ENCODE results near the gene AGPS. TPM values are rescaled to one million over a fixed set of nuclear protein-coding genes. Genes with fewer than 3 reads are reported as not detected.

AGPS gene
- total RNA-seq, 1 experiment from 2014 or later = 54.0 TPM

DNA sequence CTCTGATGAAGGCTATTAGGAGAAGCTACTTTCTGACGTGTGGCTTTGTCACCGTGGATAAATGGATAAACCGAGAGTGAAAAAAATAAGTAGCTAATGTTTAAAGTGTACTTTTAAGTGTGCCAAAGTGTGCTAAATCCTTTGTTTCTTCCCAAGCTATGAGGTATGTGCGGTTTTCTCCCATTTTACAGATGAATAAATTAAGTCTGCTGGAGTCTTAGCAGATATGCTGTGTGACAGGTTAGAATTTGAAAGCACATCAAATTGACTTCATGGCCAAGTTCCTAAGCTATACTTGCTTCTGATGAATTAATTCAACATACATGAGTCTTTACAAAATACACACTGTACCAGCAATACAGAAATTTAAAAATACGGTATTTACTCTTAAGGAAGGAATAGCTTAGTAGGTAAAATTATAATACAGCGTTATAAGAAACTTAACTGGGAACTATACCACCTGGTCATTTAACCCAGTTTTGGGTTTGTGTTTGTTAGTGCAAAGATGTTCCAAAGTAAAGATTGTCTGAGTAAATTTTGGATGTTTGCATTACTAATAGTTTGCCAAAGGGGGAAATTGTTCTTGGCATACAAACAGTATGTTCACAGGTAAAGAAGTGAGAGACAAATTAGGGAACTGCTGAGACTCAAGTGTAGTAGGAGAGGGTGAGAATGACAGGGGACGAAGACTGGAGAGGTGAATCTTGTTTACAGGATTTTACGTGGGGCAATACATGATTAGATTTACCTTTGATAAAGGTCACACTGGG, 1.4 kb downstream of the AGPS start:
- no peak for DNase-seq
- H3K9me2 ChIP-seq (replicated peaks; ENCODE audit: insufficient read depth, low read length) = no peaks in the 10 kb centered on the region
- peak overlapping the region; percentile 92 for H3K4me3 ChIP-seq (ENCODE audit: low read length)
- peaks cover 4% of the 10 kb centered on the region for H4K20me1 ChIP-seq (ENCODE audit: insufficient read depth, low read depth, low read length)
- peak overlapping the region; percentile 97 for H3K4me2 ChIP-seq (ENCODE audit: low read depth, low read length, poor library complexity, severe bottlenecking)
- H3K9me3 ChIP-seq (ENCODE audit: low read length) = no peaks in the 10 kb centered on the region
- peak overlapping the region; percentile 92 for H3K9ac ChIP-seq (ENCODE audit: low read length)
- no peaks in the 10 kb centered on the region for H3K27me3 ChIP-seq (ENCODE audit: low read length)
- H3K4me1 ChIP-seq (ENCODE audit: low read length) = peaks cover 56% of the 10 kb centered on the region
- H2AFZ ChIP-seq (ENCODE audit: low read length) = no peak overlapping the region
- H3K79me2 ChIP-seq (ENCODE audit: low read length) = peaks cover 97% of the 10 kb centered on the region
- H3K36me3 ChIP-seq (ENCODE audit: insufficient read depth, low read length) = peaks cover 2% of the 10 kb centered on the region; the same call in 1 of the 2 replicates
- no peak overlapping the region for H3K27ac ChIP-seq (ENCODE audit: low read length)

- Histone ChIP-seq H3K27ac (ENCODE audit: low read length) (no peak overlapping the region), H3K4me3 (ENCODE audit: low read length) (peak overlapping the region; percentile 92), H4K20me1 (ENCODE audit: insufficient read depth, low read depth, low read length) (peaks cover 4% of the 10 kb centered on the region), H3K27me3 (ENCODE audit: low read length) (no peaks in the 10 kb centered on the region), H3K9ac (ENCODE audit: low read length) (peak overlapping the region; percentile 92; the same call in 1 of the 2 replicates), H2AFZ (ENCODE audit: low read length) (no peak overlapping the region), H3K9me2 (replicated peaks; ENCODE audit: insufficient read depth, low read length) (no peaks in the 10 kb centered on the region), H3K9me3 (ENCODE audit: low read length) (no peaks in the 10 kb centered on the region), H3K4me1 (ENCODE audit: low read length) (peaks cover 55% of the 10 kb centered on the region), H3K36me3 (ENCODE audit: insufficient read depth, low read length) (peaks cover 2% of the 10 kb centered on the region; the same call in 1 of the 2 replicates), H3K4me2 (ENCODE audit: low read depth, low read length, poor library complexity, severe bottlenecking) (peak overlapping the region; percentile 97), H3K79me2 (ENCODE audit: low read length) (peaks cover 99% of the 10 kb centered on the region)
- no peak for DNase-seq
Observed at GRCh38 chr2:177394594-177394973, 2.0 kb downstream of the AGPS start.

DNA sequence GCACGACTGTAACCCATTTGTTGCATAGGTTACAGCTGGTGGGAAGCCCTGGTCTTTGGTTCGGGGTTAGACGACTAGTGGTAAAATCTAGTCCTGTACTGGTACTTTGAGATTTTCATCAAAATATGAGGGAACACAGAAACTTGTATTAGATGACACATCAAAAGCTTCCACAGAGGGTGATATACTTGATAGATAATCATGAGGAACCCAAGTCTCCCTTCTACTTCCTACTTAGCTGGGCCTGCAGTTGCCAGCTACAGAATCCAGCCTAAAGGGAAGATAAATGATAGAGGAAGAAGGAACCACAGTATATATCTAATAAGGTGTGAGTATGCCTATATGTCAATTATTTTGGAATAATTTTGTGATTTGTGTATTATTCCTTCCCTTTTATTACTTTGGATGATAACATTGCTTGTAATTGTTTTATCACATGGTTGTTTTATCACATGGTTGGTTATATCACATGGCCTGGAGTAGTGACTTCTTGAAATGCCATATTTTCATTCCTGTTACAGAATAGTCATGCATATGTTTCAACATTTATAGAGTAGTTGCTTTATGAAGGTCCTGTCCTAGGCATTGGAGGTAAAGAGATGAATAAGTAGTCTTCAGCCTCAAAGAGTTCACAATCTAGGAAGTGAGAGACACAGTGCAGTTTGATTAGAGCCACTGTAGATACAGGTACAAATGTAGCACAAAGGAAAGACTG, 2.9 kb downstream of the AGPS start:
- peak overlapping the region; percentile 97 for H3K4me2 ChIP-seq (ENCODE audit: low read depth, low read length, poor library complexity, severe bottlenecking)
- H3K9me3 ChIP-seq (ENCODE audit: low read length) = no peaks in the 10 kb centered on the region
- no peak overlapping the region; the same call in 1 of the 2 replicates for H3K9ac ChIP-seq (ENCODE audit: low read length)
- H3K27me3 ChIP-seq (ENCODE audit: low read length) = no peaks in the 10 kb centered on the region
- peaks cover 99% of the 10 kb centered on the region for H3K79me2 ChIP-seq (ENCODE audit: low read length)
- DNase-seq = no peak
- H4K20me1 ChIP-seq (ENCODE audit: insufficient read depth, low read depth, low read length) = peaks cover 6% of the 10 kb centered on the region
- H3K27ac ChIP-seq (ENCODE audit: low read length) = no peak overlapping the region
- peaks cover 2% of the 10 kb centered on the region; the same call in 1 of the 2 replicates for H3K36me3 ChIP-seq (ENCODE audit: insufficient read depth, low read length)
- H3K9me2 ChIP-seq (replicated peaks; ENCODE audit: insufficient read depth, low read length) = no peaks in the 10 kb centered on the region
- no peak overlapping the region for H2AFZ ChIP-seq (ENCODE audit: low read length)
- peak overlapping the region; percentile 92; the same call in 1 of the 2 replicates for H3K4me3 ChIP-seq (ENCODE audit: low read length)
- peaks cover 46% of the 10 kb centered on the region for H3K4me1 ChIP-seq (ENCODE audit: low read length)

DNA sequence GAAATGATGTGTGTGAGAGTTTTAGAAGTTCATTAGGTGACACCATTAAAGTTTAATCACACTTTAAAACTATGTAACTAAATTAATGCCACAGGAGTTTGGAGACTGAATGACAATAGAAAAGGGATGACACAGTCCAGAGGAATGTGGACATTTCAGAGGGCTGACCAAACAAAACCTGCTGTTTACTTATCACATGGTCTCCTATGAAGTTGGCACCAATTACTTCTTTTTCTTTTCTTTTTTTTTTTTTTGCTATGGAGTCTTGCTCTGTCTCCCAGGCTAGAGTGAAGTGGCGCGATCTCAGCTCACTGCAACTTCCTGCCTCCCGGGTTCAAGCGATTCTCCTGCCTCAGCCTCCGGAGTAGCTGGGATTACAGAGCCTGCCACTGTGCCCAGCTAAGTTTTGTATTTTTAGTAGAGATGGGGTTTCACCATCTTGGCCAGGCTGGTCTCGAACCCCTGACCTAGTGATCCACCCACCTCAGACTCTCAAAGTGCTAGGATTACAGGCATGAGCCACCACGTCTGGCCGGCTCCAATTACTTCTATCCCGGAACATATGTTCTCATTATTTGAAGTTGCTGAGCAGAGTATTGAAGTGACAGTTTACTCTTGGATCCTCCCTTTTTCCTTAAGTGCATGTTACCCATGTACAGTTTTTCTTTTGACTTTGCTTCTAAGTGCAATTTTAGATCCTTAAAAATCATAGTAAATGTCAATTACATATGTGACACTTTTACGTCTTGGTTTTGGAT, 4.3 kb downstream of the AGPS start:
- Histone ChIP-seq H3K4me2 (ENCODE audit: low read depth, low read length, poor library complexity, severe bottlenecking) (no peak overlapping the region), H3K9ac (ENCODE audit: low read length) (no peak overlapping the region)

DNA sequence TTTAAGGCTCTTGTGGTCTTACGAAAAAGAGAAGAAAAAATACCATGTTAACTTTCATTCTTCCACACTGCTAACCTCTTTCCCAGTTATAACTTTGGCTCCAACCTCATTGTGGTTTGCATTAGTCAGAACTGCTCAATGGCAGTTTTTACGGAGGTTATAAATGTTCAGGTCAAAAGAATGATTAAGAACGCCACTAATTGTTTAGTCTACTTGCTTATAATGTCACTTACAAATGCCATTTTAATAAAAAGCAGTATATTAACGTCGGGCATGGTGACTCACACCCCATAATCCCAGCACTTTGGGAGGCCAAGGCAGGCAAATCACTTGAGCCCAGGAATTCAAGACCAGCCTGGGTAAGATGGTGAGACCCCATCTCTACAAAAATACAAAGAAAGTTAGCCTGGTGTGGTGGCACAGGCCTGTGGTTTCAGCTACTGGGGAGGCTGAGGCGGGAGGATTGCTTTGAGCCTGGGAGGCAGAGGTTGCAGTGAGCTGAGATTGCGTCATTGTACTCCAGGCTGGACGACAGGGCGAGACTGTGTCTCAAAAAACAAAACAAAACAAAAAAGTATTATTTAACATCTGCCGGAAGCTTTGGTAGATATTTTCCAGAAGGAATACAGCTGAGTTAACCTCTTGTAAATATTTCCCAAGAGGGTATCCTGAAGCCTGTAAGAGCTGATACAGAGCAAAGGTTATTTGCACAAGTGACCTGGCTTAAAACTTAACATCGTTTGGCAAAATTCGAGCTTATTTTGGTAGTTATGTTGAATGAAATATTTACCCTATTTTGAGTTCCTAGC, 5.1 kb downstream of the AGPS start:
- DNase-seq = no peak
- Histone ChIP-seq H4K20me1 (ENCODE audit: insufficient read depth, low read depth, low read length) (peaks cover 8% of the 10 kb centered on the region), H3K9me2 (replicated peaks; ENCODE audit: insufficient read depth, low read length) (no peaks in the 10 kb centered on the region), H3K27me3 (ENCODE audit: low read length) (no peaks in the 10 kb centered on the region), H3K9ac (ENCODE audit: low read length) (no peak overlapping the region), H3K36me3 (ENCODE audit: insufficient read depth, low read length) (peaks cover 2% of the 10 kb centered on the region; the same call in 1 of the 2 replicates), H3K4me3 (ENCODE audit: low read length) (no peak overlapping the region), H3K9me3 (ENCODE audit: low read length) (no peaks in the 10 kb centered on the region), H3K4me2 (ENCODE audit: low read depth, low read length, poor library complexity, severe bottlenecking) (no peak overlapping the region), H3K27ac (ENCODE audit: low read length) (no peak overlapping the region), H3K79me2 (ENCODE audit: low read length) (peaks cover 100% of the 10 kb centered on the region), H2AFZ (ENCODE audit: low read length) (no peak overlapping the region), H3K4me1 (ENCODE audit: low read length) (peaks cover 27% of the 10 kb centered on the region)

More for the DNA sequence above, 4.3 kb downstream of the AGPS start:
- Histone ChIP-seq H3K9me2 (replicated peaks; ENCODE audit: insufficient read depth, low read length) (no peaks in the 10 kb centered on the region), H3K4me3 (ENCODE audit: low read length) (no peak overlapping the region), H4K20me1 (ENCODE audit: insufficient read depth, low read depth, low read length) (peaks cover 8% of the 10 kb centered on the region), H3K27ac (ENCODE audit: low read length) (no peak overlapping the region), H3K27me3 (ENCODE audit: low read length) (no peaks in the 10 kb centered on the region), H3K9me3 (ENCODE audit: low read length) (no peaks in the 10 kb centered on the region), H3K36me3 (ENCODE audit: insufficient read depth, low read length) (peaks cover 2% of the 10 kb centered on the region; the same call in 1 of the 2 replicates), H3K4me1 (ENCODE audit: low read length) (peaks cover 32% of the 10 kb centered on the region), H2AFZ (ENCODE audit: low read length) (no peak overlapping the region), H3K79me2 (ENCODE audit: low read length) (peaks cover 100% of the 10 kb centered on the region)
- DNase-seq = no peak

GRCh38 chr2:177398290-177398683, 5.7 kb downstream of the AGPS start:
- Histone ChIP-seq H3K4me1 (ENCODE audit: low read length) (peaks cover 27% of the 10 kb centered on the region), H2AFZ (ENCODE audit: low read length) (no peak overlapping the region), H3K27me3 (ENCODE audit: low read length) (no peaks in the 10 kb centered on the region), H3K27ac (ENCODE audit: low read length) (no peak overlapping the region), H3K9me2 (replicated peaks; ENCODE audit: insufficient read depth, low read length) (no peaks in the 10 kb centered on the region), H3K79me2 (ENCODE audit: low read length) (peaks cover 100% of the 10 kb centered on the region), H3K4me2 (ENCODE audit: low read depth, low read length, poor library complexity, severe bottlenecking) (no peak overlapping the region), H3K4me3 (ENCODE audit: low read length) (no peak overlapping the region), H3K9me3 (ENCODE audit: low read length) (no peaks in the 10 kb centered on the region), H3K36me3 (ENCODE audit: insufficient read depth, low read length) (peaks cover 2% of the 10 kb centered on the region; the same call in 1 of the 2 replicates), H3K9ac (ENCODE audit: low read length) (no peak overlapping the region), H4K20me1 (ENCODE audit: insufficient read depth, low read depth, low read length) (peaks cover 8% of the 10 kb centered on the region)
- DNase-seq = no peak

DNA sequence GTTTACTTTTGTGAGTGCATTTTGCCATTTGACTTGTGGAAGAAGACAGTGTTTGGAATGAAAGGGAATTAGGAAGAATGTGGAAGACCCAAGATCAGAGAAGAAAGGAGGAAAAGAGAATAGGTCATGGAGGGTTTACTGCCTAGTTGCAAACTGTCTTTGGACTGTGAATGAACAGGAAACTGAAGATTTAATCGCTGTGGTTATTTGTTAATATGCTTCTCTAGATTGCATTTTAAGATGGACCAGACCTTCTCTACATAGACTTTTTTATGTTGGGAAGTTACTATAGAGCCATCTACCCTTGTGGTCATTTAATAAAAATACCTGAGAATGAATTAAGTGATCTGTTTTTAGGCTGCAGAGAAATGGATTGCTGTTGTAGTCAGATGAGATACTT, 6.2 kb downstream of the AGPS start:
- Histone ChIP-seq H3K27ac (ENCODE audit: low read length) (no peak overlapping the region), H3K9ac (ENCODE audit: low read length) (no peak overlapping the region), H3K4me2 (ENCODE audit: low read depth, low read length, poor library complexity, severe bottlenecking) (no peak overlapping the region), H4K20me1 (ENCODE audit: insufficient read depth, low read depth, low read length) (peaks cover 8% of the 10 kb centered on the region), H3K79me2 (ENCODE audit: low read length) (peaks cover 100% of the 10 kb centered on the region), H3K4me3 (ENCODE audit: low read length) (no peak overlapping the region), H3K36me3 (ENCODE audit: insufficient read depth, low read length) (peaks cover 2% of the 10 kb centered on the region; the same call in 1 of the 2 replicates), H3K9me2 (replicated peaks; ENCODE audit: insufficient read depth, low read length) (no peaks in the 10 kb centered on the region), H2AFZ (ENCODE audit: low read length) (no peak overlapping the region), H3K27me3 (ENCODE audit: low read length) (no peaks in the 10 kb centered on the region), H3K4me1 (ENCODE audit: low read length) (peaks cover 26% of the 10 kb centered on the region), H3K9me3 (ENCODE audit: low read length) (no peaks in the 10 kb centered on the region)
- DNase-seq = no peak
